Epithelial cell of esophagus (primary cell): ENCODE data around the gene TMEM175.

Source experiments
- DNase-seq: peaks from one replicate; pipeline ENCODE4 v3.0.0; 2010; ENCODE audit warnings: low read depth
- H3K4me3 ChIP-seq: 2 replicates; pipeline ENCODE4 v1.5.1; 2011; ENCODE audit warnings: mild to moderate bottlenecking, low read length, control low read depth
- TF ChIP-seq, protein P1 (sequence below): IDR thresholded peaks from 2 replicates; pipeline ENCODE4 v1.5.1; 2011; ENCODE audit warnings: low read depth, mild to moderate bottlenecking, low read length, control low read depth, inconsistent platforms; ENCODE audit not compliant: insufficient read depth; ENCODE audit errors: missing control alignments

TMEM175 gene

DNA sequence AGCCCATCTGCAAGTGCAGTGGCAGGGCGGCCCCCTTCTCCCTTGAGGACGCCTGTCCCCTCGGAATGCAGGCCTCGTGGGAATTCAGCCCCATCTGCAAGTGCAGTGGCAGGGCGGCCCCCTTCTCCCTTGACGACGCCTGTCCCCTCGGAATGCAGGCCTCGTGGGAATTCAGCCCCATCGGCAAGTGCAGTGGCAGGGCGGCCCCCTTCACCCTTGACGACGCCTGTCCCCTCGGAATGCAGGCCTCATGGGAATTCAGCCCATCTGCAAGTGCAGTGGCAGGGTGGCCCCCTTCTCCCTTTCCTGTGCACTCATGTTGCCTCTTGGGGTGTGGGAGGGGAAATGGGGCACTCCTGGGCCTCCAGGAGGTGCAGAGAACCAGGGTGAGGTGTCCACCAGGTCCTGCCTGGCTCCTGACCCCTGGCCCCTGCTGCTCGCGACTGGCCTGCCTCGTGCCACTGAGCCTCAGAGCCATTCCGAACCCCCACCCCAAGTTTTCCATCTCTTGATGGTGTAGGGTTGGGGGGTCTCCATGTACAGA lies 67.7 kb downstream of the TMEM175 start:
- no peak for DNase-seq
- TF ChIP-seq, protein P1, sequence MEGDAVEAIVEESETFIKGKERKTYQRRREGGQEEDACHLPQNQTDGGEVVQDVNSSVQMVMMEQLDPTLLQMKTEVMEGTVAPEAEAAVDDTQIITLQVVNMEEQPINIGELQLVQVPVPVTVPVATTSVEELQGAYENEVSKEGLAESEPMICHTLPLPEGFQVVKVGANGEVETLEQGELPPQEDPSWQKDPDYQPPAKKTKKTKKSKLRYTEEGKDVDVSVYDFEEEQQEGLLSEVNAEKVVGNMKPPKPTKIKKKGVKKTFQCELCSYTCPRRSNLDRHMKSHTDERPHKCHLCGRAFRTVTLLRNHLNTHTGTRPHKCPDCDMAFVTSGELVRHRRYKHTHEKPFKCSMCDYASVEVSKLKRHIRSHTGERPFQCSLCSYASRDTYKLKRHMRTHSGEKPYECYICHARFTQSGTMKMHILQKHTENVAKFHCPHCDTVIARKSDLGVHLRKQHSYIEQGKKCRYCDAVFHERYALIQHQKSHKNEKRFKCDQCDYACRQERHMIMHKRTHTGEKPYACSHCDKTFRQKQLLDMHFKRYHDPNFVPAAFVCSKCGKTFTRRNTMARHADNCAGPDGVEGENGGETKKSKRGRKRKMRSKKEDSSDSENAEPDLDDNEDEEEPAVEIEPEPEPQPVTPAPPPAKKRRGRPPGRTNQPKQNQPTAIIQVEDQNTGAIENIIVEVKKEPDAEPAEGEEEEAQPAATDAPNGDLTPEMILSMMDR, result no peak
- H3K4me3 ChIP-seq, result no peak overlapping the region

DNA sequence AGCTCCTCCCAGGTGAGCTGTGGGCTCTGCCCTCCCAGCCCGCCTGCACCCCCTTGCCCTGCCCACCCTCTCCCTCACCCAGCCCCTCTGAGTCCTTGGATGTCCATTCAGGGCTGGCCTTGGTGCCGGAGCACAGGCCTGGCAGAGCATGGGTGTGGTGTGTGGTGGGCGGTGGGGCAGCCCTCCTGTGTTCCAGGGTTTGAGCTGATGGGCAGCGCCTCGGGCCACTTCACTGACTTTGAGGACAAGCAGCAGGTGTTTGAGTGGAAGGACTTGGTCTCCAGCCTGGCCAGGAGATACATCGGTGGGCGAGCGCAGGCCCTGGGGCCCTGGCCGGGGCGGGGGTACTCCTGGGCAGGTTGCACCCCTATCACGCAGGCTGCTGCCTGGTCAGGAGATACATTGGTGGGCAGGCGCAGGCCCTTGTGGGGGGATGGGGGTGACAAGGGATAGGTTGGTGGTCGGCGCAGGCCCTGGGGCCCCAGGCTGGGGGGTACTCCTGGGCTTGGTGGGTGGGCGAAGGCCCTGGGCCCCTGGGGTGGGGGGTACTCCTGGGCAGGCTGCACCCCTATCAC lies 68.5 kb downstream of the TMEM175 start:
- TF ChIP-seq, protein P1, result no peak
- DNase-seq, result no peak
- no peak overlapping the region for H3K4me3 ChIP-seq

DNA sequence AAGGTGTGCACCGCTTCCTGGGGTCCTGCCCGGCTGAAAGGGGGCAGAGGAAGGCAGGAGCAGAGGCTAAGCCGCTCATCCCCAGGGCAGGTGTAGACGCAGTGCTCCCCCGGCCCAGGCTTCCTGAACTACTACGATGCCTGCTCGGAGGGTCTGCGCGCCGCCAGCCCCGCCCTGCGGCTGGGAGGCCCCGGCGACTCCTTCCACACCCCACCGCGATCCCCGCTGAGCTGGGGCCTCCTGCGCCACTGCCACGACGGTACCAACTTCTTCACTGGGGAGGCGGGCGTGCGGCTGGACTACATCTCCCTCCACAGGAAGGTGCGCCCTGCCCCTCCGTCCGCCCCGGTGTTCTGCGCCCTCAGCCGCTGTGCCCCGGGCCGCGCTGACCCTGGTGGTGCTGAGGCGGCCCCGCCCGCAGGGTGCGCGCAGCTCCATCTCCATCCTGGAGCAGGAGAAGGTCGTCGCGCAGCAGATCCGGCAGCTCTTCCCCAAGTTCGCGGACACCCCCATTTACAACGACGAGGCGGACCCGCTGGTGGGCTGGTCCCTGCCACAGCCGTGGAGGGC lies 69.4 kb downstream of the TMEM175 start:
- no peak for DNase-seq
- H3K4me3 ChIP-seq, result no peak overlapping the region
- TF ChIP-seq, protein P1, result no peak

DNA sequence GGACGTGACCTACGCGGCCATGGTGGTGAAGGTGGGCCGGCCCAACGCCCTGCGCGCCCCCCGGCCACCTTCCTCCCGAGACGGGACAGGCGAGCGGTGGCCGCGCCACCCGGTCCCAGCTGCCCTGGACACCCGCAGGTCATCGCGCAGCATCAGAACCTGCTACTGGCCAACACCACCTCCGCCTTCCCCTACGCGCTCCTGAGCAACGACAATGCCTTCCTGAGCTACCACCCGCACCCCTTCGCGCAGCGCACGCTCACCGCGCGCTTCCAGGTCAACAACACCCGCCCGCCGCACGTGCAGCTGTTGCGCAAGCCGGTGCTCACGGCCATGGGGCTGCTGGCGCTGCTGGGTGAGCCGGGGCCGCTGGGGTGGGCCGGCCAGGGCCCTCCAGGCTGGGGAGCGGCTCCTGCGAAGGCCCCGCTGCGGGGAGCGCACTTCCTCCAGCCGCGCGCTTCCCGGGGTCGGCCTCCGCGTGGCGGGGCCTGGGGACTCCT lies 69.9 kb downstream of the TMEM175 start:
- TF ChIP-seq, protein P1, result no peak
- DNase-seq, result peak; percentile 35
- no peak overlapping the region for H3K4me3 ChIP-seq

DNA sequence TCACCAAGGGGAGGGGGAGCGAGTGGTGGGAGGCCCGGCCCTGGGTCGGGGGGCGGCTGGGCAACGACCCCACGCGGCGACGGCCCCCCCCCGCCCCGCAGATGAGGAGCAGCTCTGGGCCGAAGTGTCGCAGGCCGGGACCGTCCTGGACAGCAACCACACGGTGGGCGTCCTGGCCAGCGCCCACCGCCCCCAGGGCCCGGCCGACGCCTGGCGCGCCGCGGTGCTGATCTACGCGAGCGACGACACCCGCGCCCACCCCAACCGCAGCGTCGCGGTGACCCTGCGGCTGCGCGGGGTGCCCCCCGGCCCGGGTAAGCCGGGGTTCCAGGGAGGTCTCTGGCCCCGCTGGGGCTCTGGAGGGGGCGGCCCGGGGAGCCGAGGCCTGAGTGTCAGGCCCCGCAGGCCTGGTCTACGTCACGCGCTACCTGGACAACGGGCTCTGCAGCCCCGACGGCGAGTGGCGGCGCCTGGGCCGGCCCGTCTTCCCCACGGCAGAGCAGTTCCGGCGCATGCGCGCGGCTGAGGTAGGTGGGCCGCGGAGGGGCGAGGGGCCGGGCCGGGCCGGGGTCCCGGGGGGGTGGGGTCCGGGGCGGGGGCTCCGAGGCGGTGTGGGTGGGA lies 70.5 kb downstream of the TMEM175 start:
- DNase-seq, result no peak
- TF ChIP-seq, protein P1, result no peak
- no peak overlapping the region for H3K4me3 ChIP-seq

DNA sequence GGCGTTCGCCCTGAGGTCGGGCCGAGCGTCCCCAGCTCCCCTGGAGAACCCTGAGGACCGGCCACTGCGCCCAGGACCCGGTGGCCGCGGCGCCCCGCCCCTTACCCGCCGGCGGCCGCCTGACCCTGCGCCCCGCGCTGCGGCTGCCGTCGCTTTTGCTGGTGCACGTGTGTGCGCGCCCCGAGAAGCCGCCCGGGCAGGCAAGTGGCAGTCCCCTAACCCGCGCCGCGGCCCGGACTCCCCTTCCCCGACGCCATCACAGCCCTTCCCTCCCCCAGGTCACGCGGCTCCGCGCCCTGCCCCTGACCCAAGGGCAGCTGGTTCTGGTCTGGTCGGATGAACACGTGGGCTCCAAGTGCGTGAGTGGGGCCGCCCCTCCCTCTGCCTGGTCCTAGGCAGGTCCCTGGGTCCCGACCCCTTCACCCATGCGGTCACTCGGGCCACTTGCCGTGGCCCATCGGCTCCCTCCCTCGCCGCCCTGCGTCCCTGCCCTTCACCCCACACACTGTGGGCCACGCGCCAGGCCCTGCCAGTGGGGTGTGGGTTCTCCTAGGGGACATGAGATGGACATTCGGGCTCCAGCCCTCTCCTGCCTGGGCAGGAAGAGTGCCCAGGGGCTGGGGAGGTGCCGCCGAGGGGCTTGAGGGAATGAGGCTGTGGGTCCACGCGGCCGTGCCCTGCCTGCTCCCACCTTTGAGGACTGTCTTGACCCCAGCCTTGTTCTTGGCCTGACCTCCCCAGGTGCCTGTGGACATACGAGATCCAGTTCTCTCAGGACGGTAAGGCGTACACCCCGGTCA lies 71.2 kb downstream of the TMEM175 start:
- no peak for DNase-seq
- H3K4me3 ChIP-seq, result no peak overlapping the region
- TF ChIP-seq, protein P1, result no peak
